GM21390 (cell line): Measurements from ENCODE around the gene PRKCB.

Source experiments
- ATAC-seq: cut with Tn5 transposase; IDR thresholded peaks from one replicate; pipeline ENCODE4 v1.9.1; 2021; ENCODE audit not compliant: unreplicated experiment

The PRKCB gene

GRCh38 chr16:23863511-23864422 lies 28.0 kb downstream of the PRKCB start:
- ATAC-seq, result peak; percentile 71

- ATAC-seq, result no peak
These were observed 30.1 kb downstream of the PRKCB start for GRCh38 chr16:23865853-23866252.

DNA sequence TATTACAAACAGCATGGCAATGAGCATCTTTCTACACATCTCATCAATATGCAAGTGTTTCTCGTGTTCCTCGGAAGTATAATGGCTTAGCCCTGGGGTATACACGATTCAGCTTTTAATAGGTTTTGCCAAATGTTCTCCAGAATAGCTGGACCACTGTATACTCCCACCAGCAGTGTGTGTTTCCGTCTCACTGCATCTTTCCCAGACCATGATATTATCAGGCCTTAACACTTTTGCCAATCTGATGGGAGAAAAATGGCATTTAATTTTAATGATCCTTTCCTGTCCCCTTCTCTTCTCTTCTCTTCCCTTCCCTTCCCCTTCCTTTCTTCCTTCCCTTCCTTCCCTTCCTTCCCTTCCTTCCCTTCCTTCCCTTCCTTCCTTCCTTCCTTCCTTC lies 30.8 kb downstream of the PRKCB start:
- ATAC-seq, result no peak

GRCh38 chr16:23867566-23867965 lies 31.8 kb downstream of the PRKCB start:
- ATAC-seq, result no peak

GRCh38 chr16:23868136-23868535 lies 32.4 kb downstream of the PRKCB start:
- ATAC-seq, result no peak

DNA sequence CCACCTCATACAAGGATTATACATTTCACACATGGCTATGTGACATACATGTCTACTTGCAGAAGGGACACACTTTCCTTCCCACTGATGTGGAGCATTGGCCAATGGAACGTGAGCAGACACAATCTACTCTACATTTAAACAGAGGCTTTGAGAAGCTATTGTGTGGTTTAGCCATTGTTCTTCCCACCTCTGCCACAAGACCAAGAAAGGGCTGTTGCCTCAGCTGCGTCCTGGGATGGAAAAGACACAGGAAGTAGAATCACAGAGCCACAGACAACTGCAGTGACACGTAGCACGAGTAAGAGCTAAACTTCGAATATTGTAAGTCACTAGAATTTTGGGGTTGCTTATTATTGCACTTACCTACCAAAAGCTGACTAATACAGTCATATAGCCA lies 33.3 kb downstream of the PRKCB start:
- no peak for ATAC-seq

GRCh38 chr16:23871924-23872323 lies 36.1 kb downstream of the PRKCB start:
- no peak for ATAC-seq

GRCh38 chr16:23874613-23875294 lies 39.0 kb downstream of the PRKCB start:
- ATAC-seq, result no peak

- ATAC-seq, result no peak
These were observed 40.6 kb downstream of the PRKCB start for GRCh38 chr16:23876256-23876896.

- ATAC-seq, result no peak
These were observed 41.6 kb downstream of the PRKCB start for GRCh38 chr16:23877107-23878070.

DNA sequence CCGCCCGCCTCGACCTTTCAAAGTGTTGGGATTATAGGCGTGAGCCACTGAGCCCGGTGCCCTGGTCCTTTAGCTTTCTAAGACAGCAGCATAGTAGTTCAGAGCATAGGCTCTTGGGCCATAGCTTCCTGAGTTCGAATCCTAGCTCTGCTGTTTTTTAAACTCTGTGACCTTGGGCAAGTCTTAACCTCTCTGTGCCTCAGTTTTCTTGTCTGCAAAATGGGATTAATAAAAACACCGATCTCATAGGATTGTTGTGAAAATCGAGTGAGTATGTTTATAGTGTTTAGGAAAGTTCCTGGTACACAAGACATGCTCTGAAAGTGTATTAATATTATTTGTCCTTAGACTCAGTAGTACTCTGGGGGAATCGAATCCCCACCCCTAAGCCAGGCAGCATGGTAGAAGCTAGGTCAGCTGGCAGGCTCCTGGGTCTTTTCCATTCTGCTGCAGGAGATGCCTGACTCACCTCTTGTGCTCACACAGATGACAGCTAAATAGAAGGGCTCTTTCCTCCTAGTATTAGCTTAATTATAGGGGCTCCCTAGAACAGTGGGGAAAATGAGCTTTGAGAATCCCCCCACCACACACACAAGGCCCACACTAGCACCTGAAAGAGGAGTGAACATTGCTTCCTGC lies 44.1 kb downstream of the PRKCB start:
- no peak for ATAC-seq

- no peak for ATAC-seq
These were observed 53.4 kb downstream of the PRKCB start for GRCh38 chr16:23889189-23889588.

DNA sequence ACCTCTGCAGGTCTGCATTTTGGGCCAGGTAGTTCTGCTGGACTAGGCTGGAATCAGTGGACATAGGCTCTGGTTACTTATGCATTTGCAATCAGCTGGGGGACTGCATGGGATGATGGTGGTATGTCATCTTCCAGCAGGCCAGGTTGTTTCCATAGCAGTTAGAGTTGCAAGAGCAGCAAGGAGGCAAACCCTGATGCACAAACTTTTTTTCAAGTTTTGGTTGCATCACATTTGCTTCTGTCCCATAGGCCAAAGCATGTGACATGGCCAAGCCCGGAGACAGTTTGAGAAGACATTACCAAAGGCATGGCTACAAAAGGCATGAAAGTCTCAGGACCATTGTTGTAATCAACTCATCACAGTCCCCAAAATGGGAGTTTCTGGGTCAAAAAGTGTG lies 58.2 kb downstream of the PRKCB start:
- ATAC-seq, result no peak

DNA sequence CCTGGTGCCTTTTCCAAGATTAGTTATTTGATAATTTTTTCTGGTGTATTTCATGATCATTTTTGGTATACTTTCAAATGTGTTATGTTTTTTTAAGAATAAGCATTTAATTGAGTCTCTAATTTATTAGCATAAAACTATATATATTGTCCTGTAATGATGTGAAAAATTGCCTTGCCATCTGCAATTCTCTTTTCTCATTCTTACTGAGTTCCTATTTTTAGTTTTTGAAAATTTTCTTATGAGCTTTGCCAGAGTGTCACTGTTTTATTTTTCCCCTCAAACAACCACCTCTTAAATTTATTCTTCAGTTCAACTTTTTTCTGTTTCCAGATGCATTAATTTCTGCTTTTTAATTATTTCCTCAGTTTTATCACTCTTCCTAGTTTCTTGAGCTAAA lies 59.3 kb downstream of the PRKCB start:
- ATAC-seq, result no peak

- no peak for ATAC-seq
These were observed 61.3 kb downstream of the PRKCB start for GRCh38 chr16:23896832-23897821.

- ATAC-seq, result no peak
These were observed 63.1 kb downstream of the PRKCB start for GRCh38 chr16:23898682-23899430.

DNA sequence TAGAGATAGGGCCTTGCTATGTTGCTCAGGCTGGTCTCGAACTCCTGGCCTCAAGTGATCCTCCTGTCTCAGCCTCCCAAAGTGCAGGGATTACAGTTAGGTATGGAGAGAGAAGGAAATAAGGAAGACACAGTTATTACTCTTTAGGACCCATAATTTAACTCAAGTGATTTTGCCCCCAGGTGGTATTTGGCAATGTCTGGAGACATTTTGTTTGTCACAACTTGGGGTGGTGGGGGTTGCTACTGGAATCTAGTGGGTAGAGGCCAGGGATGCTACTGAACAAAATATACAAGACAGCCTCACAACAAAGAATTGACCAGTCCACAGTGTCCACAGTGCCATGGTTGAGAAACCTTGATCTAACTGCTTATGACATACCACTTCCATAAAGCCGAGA lies 64.1 kb downstream of the PRKCB start:
- ATAC-seq, result no peak

GRCh38 chr16:23900480-23901177 lies 64.8 kb downstream of the PRKCB start:
- no peak for ATAC-seq
